Measurements from ENCODE around the gene MRPL18.
A peak's percentile ranks its signal among the peaks of the same experiment; 100 is the strongest.
"Not testable (repeated sequence)": the region's sequence is repeated elsewhere in the genome, so short reads cannot be mapped to it uniquely, and the experiment has no call there.

The MRPL18 gene

DNA sequence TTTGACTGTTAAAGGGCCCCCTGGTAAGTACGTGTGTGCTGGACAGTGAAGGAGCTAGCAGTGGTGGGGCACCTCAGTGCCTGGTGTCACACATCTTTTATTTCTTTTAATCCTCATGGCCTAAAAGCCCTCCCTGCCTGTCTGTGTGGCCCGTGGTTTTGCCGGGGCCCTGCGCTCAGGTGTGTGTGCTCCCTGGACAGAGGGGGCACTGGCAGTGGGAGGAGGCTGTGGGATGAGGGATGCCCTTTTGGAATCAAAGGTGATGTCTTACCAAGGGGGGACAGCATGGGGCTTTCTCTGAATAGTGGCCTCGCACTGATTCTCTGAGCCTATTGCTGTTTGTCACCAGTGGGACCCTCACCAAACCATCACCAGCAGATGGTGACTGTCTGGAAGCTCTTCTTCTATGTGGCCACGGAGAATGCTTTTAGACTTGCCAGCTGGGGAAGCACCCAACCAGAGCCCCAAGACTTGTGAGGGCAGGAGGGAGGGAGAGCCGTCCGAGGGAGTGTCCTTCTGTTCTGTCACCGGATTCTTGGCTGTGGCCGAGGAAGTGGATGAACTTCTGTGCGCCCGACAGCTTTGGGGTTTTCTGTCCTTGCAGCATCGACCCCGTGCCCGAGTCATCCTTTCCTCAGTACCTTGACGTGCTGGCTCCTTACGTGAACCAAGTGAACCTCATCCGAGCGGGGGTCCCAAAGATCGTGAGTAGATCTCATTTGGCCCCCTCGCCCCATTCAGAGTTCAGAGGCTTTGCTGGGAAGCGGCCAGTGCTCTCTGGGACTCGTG lies 27.9 kb downstream of the MRPL18 start:
- DNase-seq (ENCODE audit: low read depth): no peak

- no peak for DNase-seq (ENCODE audit: low read depth)
Measured at GRCh38 chr6:159819098-159819497, 28.8 kb downstream of the MRPL18 start.

- DNase-seq (ENCODE audit: low read depth): no peak
Measured at GRCh38 chr6:159819932-159820640, 29.8 kb downstream of the MRPL18 start.

GRCh38 chr6:159821122-159821521 lies 30.9 kb downstream of the MRPL18 start:
- DNase-seq (ENCODE audit: low read depth): no peak

GRCh38 chr6:159821726-159822125 lies 31.5 kb downstream of the MRPL18 start:
- no peak for DNase-seq (ENCODE audit: low read depth)

- no peak for DNase-seq (ENCODE audit: low read depth)
Measured at GRCh38 chr6:159823953-159824352, 33.7 kb downstream of the MRPL18 start.

DNA sequence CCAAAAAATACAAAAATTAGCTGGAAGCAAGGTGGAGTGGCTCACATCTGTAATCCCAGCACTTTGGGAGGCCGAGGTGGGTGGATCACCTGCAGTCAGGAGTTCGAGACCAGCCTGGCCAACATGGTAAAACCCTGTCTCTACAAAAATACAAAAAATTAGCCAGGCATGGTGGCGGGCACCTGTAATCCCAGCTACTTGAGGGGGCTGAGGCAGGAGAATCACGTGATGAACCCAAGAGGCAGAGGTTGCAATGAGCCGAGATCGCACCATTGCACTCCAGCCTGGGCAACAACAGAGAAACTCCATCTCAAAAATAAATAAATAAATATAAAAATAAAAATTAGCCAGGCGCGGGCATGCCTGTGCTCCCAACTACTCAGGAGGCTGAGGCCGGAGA lies 34.4 kb downstream of the MRPL18 start:
- not testable (repeated sequence) for DNase-seq (ENCODE audit: low read depth)

DNA sequence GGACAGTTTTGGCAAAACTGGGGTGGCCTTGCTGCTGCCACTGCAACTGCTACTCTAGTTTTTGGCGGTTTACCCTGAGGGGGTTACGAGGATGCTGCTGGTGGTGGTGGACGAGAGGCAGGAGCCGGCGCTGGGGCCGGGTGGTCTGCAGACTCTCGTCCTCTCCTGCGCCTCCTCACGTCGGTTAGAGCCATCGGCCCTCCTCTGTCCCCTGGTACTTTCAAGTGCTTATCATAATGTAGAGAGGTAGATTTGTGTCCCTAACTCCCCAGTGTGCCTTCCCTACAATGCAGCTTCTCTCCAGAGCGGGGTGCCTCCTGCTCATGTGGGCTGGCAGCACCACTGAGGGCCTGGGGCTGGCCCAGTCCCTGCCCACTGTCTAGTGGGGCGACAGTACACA lies 35.7 kb downstream of the MRPL18 start:
- no peak for DNase-seq (ENCODE audit: low read depth)

GRCh38 chr6:159826968-159827647 lies 36.8 kb downstream of the MRPL18 start:
- DNase-seq (ENCODE audit: low read depth): no peak

GRCh38 chr6:159828074-159828473 lies 37.8 kb downstream of the MRPL18 start:
- DNase-seq (ENCODE audit: low read depth): no peak

DNA sequence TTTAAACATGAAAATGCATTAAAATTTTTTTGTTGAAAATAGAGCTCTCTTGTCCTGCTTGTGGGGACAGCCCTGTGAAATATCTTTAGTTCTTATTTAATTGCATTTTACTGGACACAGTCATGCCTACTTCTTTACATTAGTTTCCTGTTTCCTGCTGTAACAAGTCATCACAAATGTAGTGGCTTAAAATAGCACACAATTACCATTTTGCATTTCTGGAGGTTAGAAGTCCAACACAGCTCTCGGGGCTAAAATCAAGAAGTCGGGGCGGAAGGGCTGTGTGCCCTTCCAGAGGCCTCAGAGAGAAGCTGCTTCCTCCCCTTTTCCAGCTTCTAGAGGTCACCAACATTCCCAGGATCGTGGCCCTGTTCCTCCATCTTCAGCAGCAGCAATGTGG lies 39.3 kb downstream of the MRPL18 start:
- no peak for DNase-seq (ENCODE audit: low read depth)

DNA sequence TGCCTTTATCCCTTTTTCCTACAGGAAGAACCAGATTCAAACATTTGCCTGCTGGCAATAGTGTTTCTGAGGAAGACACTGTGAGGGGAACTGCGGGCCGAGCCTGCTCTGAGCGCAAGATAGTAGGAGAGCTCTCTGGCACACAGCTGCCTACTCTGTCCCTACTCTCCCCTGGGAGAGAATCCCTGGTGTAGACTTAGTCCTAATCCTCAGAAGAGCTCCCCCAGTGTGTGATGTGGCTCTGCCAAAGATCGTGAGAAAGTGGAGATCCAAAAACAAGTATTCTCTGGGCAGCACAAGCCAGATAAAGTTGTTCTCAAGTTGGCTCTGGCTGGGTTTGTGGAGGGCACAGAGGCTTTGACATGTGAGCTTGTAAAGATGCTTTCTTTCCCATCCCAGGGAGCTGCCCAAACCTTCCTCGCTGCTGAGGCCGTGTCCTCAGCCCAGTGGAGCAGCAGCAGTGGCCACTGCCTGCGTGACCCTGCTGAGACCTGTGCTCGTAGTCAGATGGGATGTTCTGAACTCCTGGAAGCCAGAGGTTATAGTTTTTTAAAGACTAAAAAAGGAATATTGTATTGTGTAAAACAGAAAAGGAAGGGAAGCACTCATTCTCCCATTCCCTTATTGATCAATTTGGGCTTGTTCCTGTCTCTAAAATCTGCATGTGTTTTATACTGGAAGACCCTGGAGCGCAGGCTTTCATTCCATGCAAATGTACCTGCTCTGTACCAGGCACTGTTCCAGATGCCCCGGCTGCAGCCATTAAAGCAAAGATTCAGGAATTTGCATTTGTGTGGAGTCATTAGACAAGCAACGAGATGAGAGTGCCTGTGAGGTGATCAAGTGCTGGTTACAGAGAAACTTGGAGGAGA lies 40.5 kb downstream of the MRPL18 start:
- no peak for DNase-seq (ENCODE audit: low read depth)

- DNase-seq (ENCODE audit: low read depth): no peak
Measured at GRCh38 chr6:159831373-159831679, 41.1 kb downstream of the MRPL18 start.

DNA sequence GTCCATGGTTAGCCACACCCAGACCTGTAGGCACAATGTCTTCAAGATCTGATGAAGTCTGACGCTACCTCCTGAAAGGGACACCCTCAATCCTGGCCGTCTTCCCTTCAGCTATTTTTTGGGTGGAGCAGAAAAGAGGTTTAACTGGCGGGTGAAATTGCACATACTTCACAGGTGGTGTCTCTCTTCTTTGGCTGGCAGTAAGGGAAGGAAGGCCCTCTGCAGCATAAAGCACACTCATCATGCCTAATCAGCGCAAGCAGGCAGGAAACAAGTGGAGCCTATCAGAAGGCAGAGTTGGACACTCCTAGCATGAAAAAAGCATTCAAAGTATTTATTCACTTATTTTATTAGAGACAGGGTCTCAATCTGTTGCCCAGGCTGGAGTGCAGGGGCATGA lies 42.7 kb downstream of the MRPL18 start:
- no peak for DNase-seq (ENCODE audit: low read depth)

- peak; percentile 35 for DNase-seq (ENCODE audit: low read depth)
Measured at GRCh38 chr6:159833556-159833955, 43.3 kb downstream of the MRPL18 start.

GRCh38 chr6:159833997-159834603 lies 43.8 kb downstream of the MRPL18 start:
- DNase-seq (ENCODE audit: low read depth): no peak

- DNase-seq (ENCODE audit: low read depth): no peak
Measured at GRCh38 chr6:159836718-159837490, 46.6 kb downstream of the MRPL18 start.

DNA sequence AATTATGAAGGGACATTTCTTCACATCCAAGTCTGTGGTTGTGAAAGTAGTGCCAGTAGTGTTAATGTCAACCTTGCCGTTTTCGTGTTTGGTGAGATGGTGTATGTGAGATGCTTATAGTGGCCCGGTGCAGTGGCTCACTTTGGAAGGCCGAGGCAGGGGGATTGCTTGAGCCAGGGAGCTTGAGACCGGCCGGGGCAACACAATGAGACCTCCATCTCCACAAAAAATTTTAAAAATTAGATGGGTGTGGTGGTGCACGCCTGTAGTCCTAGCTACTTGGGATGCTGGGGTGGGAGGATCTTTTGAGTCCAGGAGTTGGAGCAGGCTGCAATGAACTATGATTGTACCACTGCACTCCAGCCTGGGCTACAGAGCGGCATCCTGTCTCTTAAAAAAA lies 47.2 kb downstream of the MRPL18 start:
- no peak for DNase-seq (ENCODE audit: low read depth)

DNA sequence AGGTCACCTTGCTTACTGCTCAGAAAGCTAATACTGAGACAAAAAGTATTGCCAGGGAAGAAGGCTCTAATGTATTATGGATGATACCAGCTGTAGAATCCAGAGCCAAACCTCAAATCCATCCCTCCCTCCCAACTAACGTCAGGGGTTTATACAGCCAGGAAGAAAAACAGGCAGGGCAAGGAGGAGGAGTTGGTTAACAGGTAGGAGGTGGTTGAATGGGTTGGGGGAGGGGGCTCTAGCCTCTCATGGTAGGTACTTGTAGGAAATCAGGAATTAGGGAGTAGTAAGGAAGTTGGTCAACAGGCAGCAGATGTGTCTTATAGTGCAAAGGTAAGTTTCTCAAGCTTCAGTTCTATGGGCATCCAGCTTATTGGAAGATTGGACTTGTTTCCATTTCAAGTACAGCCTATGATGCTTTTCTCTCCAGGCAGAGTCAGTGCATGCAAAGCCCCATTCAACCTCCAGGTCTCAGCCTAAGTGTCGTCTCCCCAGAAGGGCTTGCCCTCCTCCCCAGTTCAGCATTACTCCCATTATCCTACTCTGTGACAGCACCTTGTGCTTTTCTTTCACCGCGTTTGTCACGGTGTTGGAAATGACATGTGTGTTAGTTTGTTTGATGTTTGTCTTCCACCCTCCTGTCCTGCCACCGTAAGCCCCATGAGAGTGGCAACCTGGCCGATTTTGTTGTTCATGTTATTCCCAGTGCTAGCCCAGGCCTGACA lies 47.9 kb downstream of the MRPL18 start:
- no peak for DNase-seq (ENCODE audit: low read depth)

DNA sequence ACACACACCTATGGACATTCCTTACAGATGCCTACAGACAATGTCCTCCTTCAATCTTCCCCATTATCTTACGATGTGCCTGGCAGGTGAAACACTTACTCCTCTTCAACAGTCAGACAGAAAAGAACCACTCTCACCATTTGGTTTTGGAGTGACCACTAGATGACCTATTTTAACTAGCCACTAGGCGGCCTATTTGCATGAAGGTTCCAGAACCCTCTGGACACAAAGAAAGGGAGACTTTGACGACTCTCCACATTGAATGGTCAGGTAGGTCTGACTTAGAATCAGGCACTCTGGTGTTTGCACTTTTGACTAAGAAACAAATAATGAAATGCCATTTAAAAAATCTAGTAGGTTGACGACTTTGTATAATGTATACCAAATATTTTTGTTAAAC lies 51.8 kb downstream of the MRPL18 start:
- no peak for DNase-seq (ENCODE audit: low read depth)
